ENCODE data around the gene C4orf50. TPM values are rescaled to one million over a fixed set of nuclear protein-coding genes. Genes with fewer than 3 reads are reported as not detected.
A peak's percentile ranks its signal among the peaks of the same experiment; 100 is the strongest.

Gene C4orf50
- total and polyA plus RNA-seq, 2 of the 8 experiments (the other 6 are each of a cell fraction or from before 2014, with no cell fraction given) = 0.08 to 0.22 TPM

DNA sequence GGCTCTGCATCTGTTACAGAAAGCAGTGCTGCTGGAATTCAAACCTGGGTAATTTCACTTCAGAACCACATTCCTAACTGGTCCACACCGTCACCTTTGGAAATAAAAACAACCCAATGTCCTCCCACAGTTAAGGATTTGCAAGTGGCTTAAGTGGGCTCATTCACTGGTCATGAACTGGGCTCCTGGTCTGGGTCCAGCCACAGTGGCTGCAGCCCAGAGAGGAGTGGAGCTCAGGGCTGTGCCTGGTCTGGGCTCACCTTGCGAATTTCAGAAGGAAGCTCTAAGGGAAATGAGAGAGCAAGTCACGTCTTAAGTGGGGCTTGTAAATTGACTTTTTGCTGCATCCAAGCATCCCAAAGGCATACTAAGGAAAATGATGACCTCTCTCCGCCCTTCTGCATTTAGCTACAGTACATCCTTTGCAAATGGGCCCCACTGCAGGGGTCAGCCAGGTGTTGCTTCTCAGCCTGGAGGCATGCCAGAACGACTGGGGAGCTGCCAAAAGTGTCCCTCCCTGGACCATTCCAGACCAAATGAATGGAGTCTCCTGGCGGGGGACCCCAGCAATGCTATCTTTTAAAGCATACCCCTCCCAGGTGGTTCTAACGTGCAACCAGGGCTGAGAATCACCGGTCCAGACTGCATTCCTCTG lies 99.8 kb downstream of the C4orf50 start:
- Histone ChIP-seq H3K23me2 (ENCODE audit: low read depth, low read length) (no peaks in the 10 kb centered on the region), H3K56ac (replicated peaks; ENCODE audit: insufficient read length, low read depth, low read length) (no peak overlapping the region), H3K18ac (ENCODE audit: extremely low read depth, low read length) (no peak overlapping the region; the same call in 1 of the 2 replicates), H4K5ac (ENCODE audit: insufficient read length, low read depth, low read length) (no peak overlapping the region), H2AK5ac (ENCODE audit: low read depth, low read length) (0 out of 2 replicates have a peak overlapping the region, but pooled peaks have one; percentile 75), H3K4me2 (ENCODE audit: insufficient read depth in 1 of 2, low read depth in 2 of 2, low read length in 2 of 2) (no peak overlapping the region), H2AFZ (ENCODE audit: low read length) (no peak overlapping the region), H3K36me3 (ENCODE audit: control insufficient read depth in 2 of 4, insufficient read depth in 4 of 4, low read length in 3 of 4) (no peaks in the 10 kb centered on the region), H3K79me2 (ENCODE audit: control insufficient read depth in 1 of 2, insufficient read depth in 2 of 2, low read length in 2 of 2) (no peaks in the 10 kb centered on the region), H2BK12ac (ENCODE audit: low read depth, low read length) (no peak overlapping the region), H3K14ac (ENCODE audit: insufficient read length) (no peak overlapping the region), H3K79me1 (ENCODE audit: low read depth, low read length) (no peaks in the 10 kb centered on the region), H2BK120ac (replicated peaks; ENCODE audit: low read depth, low read length) (no peak overlapping the region), H4K91ac (replicated peaks; ENCODE audit: insufficient read length, low read length) (no peak overlapping the region), H4K8ac (ENCODE audit: extremely low read depth, insufficient read depth, low read length) (no peak overlapping the region), H3K9ac (replicated peaks in 1 of 4; ENCODE audit: extremely low read depth in 1 of 4, low read depth in 3 of 4, low read length in 3 of 4) (no peak overlapping the region), H3K4ac (replicated peaks; ENCODE audit: insufficient read length, low read depth, low read length) (no peak overlapping the region), H3K9me3 (ENCODE audit: insufficient read depth in 2 of 2, low read depth in 1 of 2, low read length in 1 of 2) (peaks cover 0 to 3% of the 10 kb centered on the region in 2 experiments; a peak in 1 of 4 replicates), H3K27ac (ENCODE audit: low read depth, low read length) (no peak overlapping the region), H4K20me1 (replicated peaks in 1 of 2; ENCODE audit: control insufficient read depth in 1 of 2, insufficient read depth in 2 of 2, low read length in 2 of 2) (no peaks in the 10 kb centered on the region), H3K27me3 (replicated peaks in 1 of 4; ENCODE audit: control insufficient read depth in 3 of 4, extremely low read depth in 1 of 4, insufficient read depth in 3 of 4, low read length in 3 of 4) (peaks cover 0 to 2% (median 0%) of the 10 kb centered on the region in 4 experiments; a peak in 1 of 7 replicates), H3K4me1 (replicated peaks in 1 of 4; ENCODE audit: control insufficient read depth in 3 of 4, insufficient read depth in 4 of 4, low read length in 3 of 4) (peaks cover 0 to 8% (median 1%) of the 10 kb centered on the region in 4 experiments; a peak in 2 of 7 replicates), H2BK20ac (ENCODE audit: low read length) (no peak overlapping the region), H3K4me3 (ENCODE audit: extremely low read depth in 1 of 4, insufficient read depth in 2 of 4, low read depth in 3 of 4, low read length in 4 of 4) (no peak overlapping the region), H2BK15ac (ENCODE audit: low read length) (no peak overlapping the region), H3K23ac (ENCODE audit: insufficient read length) (no peak overlapping the region), H2BK5ac (ENCODE audit: low read depth, low read length) (no peak overlapping the region; the same call in 1 of the 2 replicates)
- no peak for FAIRE-seq
- no peak for DNase-seq (ENCODE audit: low read depth in 1 of 2, low spot score in 2 of 2)
- 67% methylated on average over 8 of the region's 8 CpGs; no CpG with 5 or more reads in 1 of the 2 experiments for WGBS, 2 experiments (ENCODE audit: extremely low coverage in 1 of 2, insufficient coverage in 1 of 2, insufficient read length in 1 of 2, insufficient replicate concordance in 2 of 2, low coverage in 1 of 2, low lambda C conversion rate in 2 of 2, missing lambda C conversion rate in 1 of 2)
- ChIA-PET CTCF (ENCODE audit: partially characterized antibody) (interaction anchor here (0.8 to 2.2 kb wide), 6 partner anchors 8 to 94 kb away, joined by 3 to 6 read pairs (median 4); no protein-coding TSS in a partner anchor), POLR2A (ENCODE audit: partially characterized antibody) (interaction anchor here (1.0 to 1.2 kb wide), 3 partner anchors 10 to 35 kb away, joined by 3 read pairs; no protein-coding TSS in a partner anchor)
- no peak for TF ChIP-seq ZNF274 (IDR thresholded peaks at IDR 0.05; ENCODE audit: borderline replicate concordance, extremely low read depth, low read length)
- TF ChIP-seq JUND (IDR thresholded peaks at IDR 0.05; ENCODE audit: low read length) = no peak
- TF ChIP-seq CHD2 (IDR thresholded peaks at IDR 0.05; ENCODE audit: low read length) = no peak
- TF ChIP-seq EP300 (IDR thresholded peaks at IDR 0.05; ENCODE audit: borderline replicate concordance in 1 of 2, low read depth in 2 of 2, low read length in 2 of 2) = no peak
- TF ChIP-seq SIX5 (IDR thresholded peaks at IDR 0.05; ENCODE audit: low read depth, low read length) = no peak
- TF ChIP-seq, protein P1, sequence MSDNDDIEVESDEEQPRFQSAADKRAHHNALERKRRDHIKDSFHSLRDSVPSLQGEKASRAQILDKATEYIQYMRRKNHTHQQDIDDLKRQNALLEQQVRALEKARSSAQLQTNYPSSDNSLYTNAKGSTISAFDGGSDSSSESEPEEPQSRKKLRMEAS (IDR thresholded peaks at IDR 0.05) = no peak
- TF ChIP-seq YY1 (IDR thresholded peaks at IDR 0.05; ENCODE audit: low read depth, low read length) = no peak
- no peak for TF ChIP-seq TBP (IDR thresholded peaks at IDR 0.05; ENCODE audit: low read depth, low read length)
- TF ChIP-seq RNF2 (IDR thresholded peaks at IDR 0.05; ENCODE audit: borderline replicate concordance, low read depth, low read length, missing control alignments, poor library complexity, severe bottlenecking) = no peak
- no peak for TF ChIP-seq TEAD4 (IDR thresholded peaks at IDR 0.05; ENCODE audit: low read depth, low read length)
- TF ChIP-seq SP1 (IDR thresholded peaks at IDR 0.05; ENCODE audit: low read depth, low read length) = no peak
- no peak for TF ChIP-seq FOSL1 (IDR thresholded peaks at IDR 0.05; ENCODE audit: insufficient read depth, low read depth, low read length)

All from H1 (cell line).